Uterus (tissue), 4 donors: Measurements from ENCODE around the gene LINC01488. TPM values are rescaled to one million over a fixed set of nuclear protein-coding genes. Genes with fewer than 3 reads are reported as not detected.

Experiments used
- DNase-seq, 2 donors: peaks; one replicate each; pipeline ENCODE4 v3.0.0-alpha.2; 2019 to 2020
- H3K27ac ChIP-seq, 2 donors: fragments of 200-600 bp; sonication (generic); 1 replicate in 1 of 2; 2 replicates in 1 of 2; pipeline ENCODE4 v1.5.1; 2016 to 2018
- H3K27me3 ChIP-seq, 2 donors: fragments of 200-600 bp; sonication (generic); one replicate each; pipeline ENCODE4 v1.5.1; 2018 to 2019; ENCODE audit warnings: control low read depth in 1 of 2
- H3K36me3 ChIP-seq, 2 donors: fragments of 200-600 bp; sonication (generic); one replicate each; pipeline ENCODE4 v1.5.1; 2019; ENCODE audit warnings: control low read depth in 1 of 2
- H3K4me1 ChIP-seq, 2 donors: fragments of 200-600 bp; sonication (generic); one replicate each; pipeline ENCODE4 v1.5.1; 2018 to 2019; ENCODE audit warnings: control low read depth in 1 of 2
- H3K4me3 ChIP-seq, 2 donors: fragments of 200-600 bp; sonication (generic); 1 replicate in 1 of 2; 2 replicates in 1 of 2; pipeline ENCODE4 v1.5.1; 2018 to 2019; ENCODE audit warnings: mild to moderate bottlenecking in 1 of 2
- H3K9me3 ChIP-seq, 2 donors: fragments of 200-600 bp; sonication (generic); one replicate each; pipeline ENCODE4 v1.5.1; 2019; ENCODE audit warnings: control low read depth in 1 of 2
- CTCF ChIP-seq, 4 experiments: fragments of 200-600 bp in 2 of 4; fragments of 450-650 bp in 2 of 4; sonication (generic) in 2 of 4; IDR thresholded peaks; one replicate each; pipeline ENCODE4 v1.5.1; 2016 to 2019; ENCODE audit warnings: antibody characterized with exemption in 4 of 4, mild to moderate bottlenecking in 2 of 4, moderate library complexity in 1 of 4
- POLR2A ChIP-seq, 2 donors: fragments of 450-650 bp; IDR thresholded peaks; one replicate each; pipeline ENCODE4 v1.6.1; 2016; ENCODE audit warnings: antibody characterized with exemption in 2 of 2, mild to moderate bottlenecking in 1 of 2, moderate library complexity in 1 of 2
- intact Hi-C: fragments of 100-400 bp; cut with DNase I; formaldehyde crosslinking; loops from one replicate; pipeline ENCODE4 v1.15.1; 2023; ENCODE audit warnings: low total_unique reads
- total RNA-seq, 4 donors: library from RNA; depleted of rRNA in 3 of 4; stranded (reverse); fragments of >200 nt in 3 of 4; gene quantifications; one replicate each; pipeline versions ENCODE4 v1.1.0 to v1.2.4, GENCODE V29; 2014 to 2023
- donor health status: DM: yes; HTN: yes; CAD: no.

The LINC01488 gene
- total RNA-seq, 4 donors from 2014 or later: not detected

- Histone ChIP-seq H3K27ac (no peak overlapping the region), H3K9me3 (no peaks in the 10 kb centered on the region), H3K27me3 (no peaks in the 10 kb centered on the region), H3K4me3 (no peak overlapping the region), H3K4me1 (peaks cover 0 to 6% of the 10 kb centered on the region in 2 donors), H3K36me3 (no peaks in the 10 kb centered on the region)
- DNase-seq: no peak
- no peak for TF ChIP-seq POLR2A (IDR thresholded peaks at IDR 0.05)
- no peak for TF ChIP-seq CTCF (IDR thresholded peaks at IDR 0.05)
- intact Hi-C loops: no loop called here
Measured at GRCh38 chr11:69470793-69471728, 10.4 kb upstream of the LINC01488 start.

GRCh38 chr11:69471729-69472540 lies 9.5 kb upstream of the LINC01488 start:
- DNase-seq: no peak
- Histone ChIP-seq H3K4me3 (no peak overlapping the region), H3K36me3 (no peaks in the 10 kb centered on the region), H3K4me1 (peaks cover 0 to 6% of the 10 kb centered on the region in 2 donors), H3K27ac (no peak overlapping the region), H3K27me3 (no peaks in the 10 kb centered on the region), H3K9me3 (no peaks in the 10 kb centered on the region)
- TF ChIP-seq POLR2A (IDR thresholded peaks at IDR 0.05) (no peak), CTCF (IDR thresholded peaks at IDR 0.05) (no peak)
- intact Hi-C loops: no loop called here

GRCh38 chr11:69472541-69473275 lies 8.8 kb upstream of the LINC01488 start:
- Histone ChIP-seq H3K4me3 (no peak overlapping the region), H3K27ac (no peak overlapping the region), H3K36me3 (no peaks in the 10 kb centered on the region), H3K27me3 (no peaks in the 10 kb centered on the region), H3K9me3 (no peaks in the 10 kb centered on the region), H3K4me1 (peaks cover 0 to 6% of the 10 kb centered on the region in 2 donors)
- DNase-seq: no peak
- no peak for TF ChIP-seq CTCF (IDR thresholded peaks at IDR 0.05)
- no peak for TF ChIP-seq POLR2A (IDR thresholded peaks at IDR 0.05)
- intact Hi-C loops: no loop called here

GRCh38 chr11:69473276-69473845 lies 8.1 kb upstream of the LINC01488 start:
- intact Hi-C loops: no loop called here
- no peak for DNase-seq
- H3K27ac ChIP-seq: no peak overlapping the region
- H3K27me3 ChIP-seq: no peaks in the 10 kb centered on the region
- no peaks in the 10 kb centered on the region for H3K9me3 ChIP-seq
- TF ChIP-seq CTCF (IDR thresholded peaks at IDR 0.05) (no peak), POLR2A (IDR thresholded peaks at IDR 0.05) (no peak)
- H3K4me1 ChIP-seq: peaks cover 0 to 6% of the 10 kb centered on the region in 2 donors
- no peak overlapping the region for H3K4me3 ChIP-seq
- H3K36me3 ChIP-seq: no peaks in the 10 kb centered on the region
